Activated T-cell treated with anti-CD3 and anti-CD28 coated beads, Interleukin-2, amount 50 U/mL, for 24 hours (primary cell): ENCODE measurements around the gene NEK3.
A peak's percentile ranks its signal among the peaks of the same experiment; 100 is the strongest.
"Not testable (repeated sequence)": the region's sequence is repeated elsewhere in the genome, so short reads cannot be mapped to it uniquely, and the experiment has no call there.

ENCODE experiments used
- DNase-seq: peaks from one replicate; pipeline ENCODE4 v3.0.0-alpha.2; 2020
- H3K27ac Mint-ChIP-seq: 2 replicates; pipeline ENCODE4 v1.8.0; 2020; ENCODE audit warnings: mild to moderate bottlenecking, mixed read lengths
- H3K27me3 Mint-ChIP-seq: 2 replicates; pipeline ENCODE4 v1.8.0; 2020; ENCODE audit warnings: mixed read lengths
- H3K36me3 Mint-ChIP-seq: 2 replicates; pipeline ENCODE4 v1.8.0; 2020; ENCODE audit warnings: low read depth, mixed read lengths
- H3K4me1 Mint-ChIP-seq: 2 replicates; pipeline ENCODE4 v1.8.0; 2020; ENCODE audit warnings: low read depth, mixed read lengths
- H3K4me3 Mint-ChIP-seq: 2 replicates; pipeline ENCODE4 v1.8.0; 2020; ENCODE audit warnings: mild to moderate bottlenecking, moderate library complexity, mixed read lengths
- H3K9me3 Mint-ChIP-seq: 2 replicates; pipeline ENCODE4 v1.8.0; 2020; ENCODE audit warnings: mixed read lengths

Gene NEK3

GRCh38 chr13:52159159-52159982 is at the start of gene NEK3:
Gene NEK3, minus strand, starts transcription at chr13:52159597. Its CDS starts 3,406 bp downstream, at chr13:52156191.
- H3K9me3 Mint-ChIP-seq: peaks cover 3% of the 10 kb centered on the region
- peak; percentile 77 for DNase-seq
- H3K4me3 Mint-ChIP-seq: peak within 1 kb of the TSS; percentile 82
- peaks cover 39% of the 10 kb centered on the region for H3K4me1 Mint-ChIP-seq
- peaks cover 3% of the 10 kb centered on the region for H3K27me3 Mint-ChIP-seq
- H3K36me3 Mint-ChIP-seq: peaks cover 2% of the 10 kb centered on the region
- peak within 1 kb of the TSS; percentile 89 for H3K27ac Mint-ChIP-seq

GRCh38 chr13:52208384-52208783 is 49.0 kb upstream of the NEK3 start:
- not testable (repeated sequence) for DNase-seq, H3K9me3 Mint-ChIP-seq, H3K4me3 Mint-ChIP-seq, H3K36me3 Mint-ChIP-seq, H3K27ac Mint-ChIP-seq, H3K4me1 Mint-ChIP-seq
- peaks cover 14% of the 10 kb centered on the region for H3K27me3 Mint-ChIP-seq

- H3K9me3 Mint-ChIP-seq, H3K4me3 Mint-ChIP-seq, H3K27ac Mint-ChIP-seq, DNase-seq, H3K36me3 Mint-ChIP-seq, H3K4me1 Mint-ChIP-seq: not testable (repeated sequence)
- H3K27me3 Mint-ChIP-seq: peaks cover 14% of the 10 kb centered on the region
Measured at GRCh38 chr13:52207896-52208295, 48.5 kb upstream of the NEK3 start.

GRCh38 chr13:52207337-52207736 is 47.9 kb upstream of the NEK3 start:
- H3K4me3 Mint-ChIP-seq, DNase-seq, H3K9me3 Mint-ChIP-seq, H3K4me1 Mint-ChIP-seq, H3K36me3 Mint-ChIP-seq, H3K27ac Mint-ChIP-seq: not testable (repeated sequence)
- peaks cover 14% of the 10 kb centered on the region for H3K27me3 Mint-ChIP-seq

- not testable (repeated sequence) for DNase-seq, H3K36me3 Mint-ChIP-seq, H3K27ac Mint-ChIP-seq, H3K27me3 Mint-ChIP-seq, H3K9me3 Mint-ChIP-seq, H3K4me1 Mint-ChIP-seq, H3K4me3 Mint-ChIP-seq
Measured at GRCh38 chr13:52204546-52204945, 45.1 kb upstream of the NEK3 start.

- H3K27me3 Mint-ChIP-seq, H3K9me3 Mint-ChIP-seq, DNase-seq, H3K4me1 Mint-ChIP-seq, H3K36me3 Mint-ChIP-seq, H3K4me3 Mint-ChIP-seq, H3K27ac Mint-ChIP-seq: not testable (repeated sequence)
Measured at GRCh38 chr13:52203864-52204263, 44.5 kb upstream of the NEK3 start.

GRCh38 chr13:52202506-52202905 is 43.1 kb upstream of the NEK3 start:
- not testable (repeated sequence) for DNase-seq, H3K9me3 Mint-ChIP-seq, H3K4me1 Mint-ChIP-seq, H3K36me3 Mint-ChIP-seq, H3K4me3 Mint-ChIP-seq, H3K27ac Mint-ChIP-seq, H3K27me3 Mint-ChIP-seq

GRCh38 chr13:52201439-52202193 is 42.2 kb upstream of the NEK3 start:
- DNase-seq, H3K27ac Mint-ChIP-seq, H3K4me1 Mint-ChIP-seq, H3K4me3 Mint-ChIP-seq, H3K9me3 Mint-ChIP-seq, H3K36me3 Mint-ChIP-seq, H3K27me3 Mint-ChIP-seq: not testable (repeated sequence)

- Mint-ChIP-seq H3K4me3 (peak overlapping the region; percentile 93), H3K27ac (peak overlapping the region; percentile 97), H3K27me3 (no peaks in the 10 kb centered on the region), H3K36me3 (peaks cover 12% of the 10 kb centered on the region), H3K4me1 (peaks cover 39% of the 10 kb centered on the region), H3K9me3 (no peaks in the 10 kb centered on the region)
- DNase-seq: peak; percentile 78
Measured at GRCh38 chr13:52195401-52195837, 36.0 kb upstream of the NEK3 start.

GRCh38 chr13:52194184-52194868 is 34.9 kb upstream of the NEK3 start:
- Mint-ChIP-seq H3K4me1 (peaks cover 49% of the 10 kb centered on the region), H3K27me3 (no peaks in the 10 kb centered on the region), H3K9me3 (no peaks in the 10 kb centered on the region), H3K36me3 (peaks cover 23% of the 10 kb centered on the region), H3K4me3 (peak overlapping the region; percentile 93), H3K27ac (peak overlapping the region; percentile 97)
- peak; percentile 98 for DNase-seq

- not testable (repeated sequence) for H3K27me3 Mint-ChIP-seq, DNase-seq, H3K9me3 Mint-ChIP-seq
- Mint-ChIP-seq H3K4me3 (peak overlapping the region; percentile 93), H3K27ac (peak overlapping the region; percentile 97), H3K4me1 (peaks cover 52% of the 10 kb centered on the region), H3K36me3 (peaks cover 29% of the 10 kb centered on the region)
Measured at GRCh38 chr13:52193587-52194183, 34.3 kb upstream of the NEK3 start.

GRCh38 chr13:52187424-52188187 is 28.2 kb upstream of the NEK3 start:
- peaks cover 66% of the 10 kb centered on the region for H3K36me3 Mint-ChIP-seq
- H3K9me3 Mint-ChIP-seq, H3K27me3 Mint-ChIP-seq, DNase-seq, H3K4me3 Mint-ChIP-seq: not testable (repeated sequence)
- H3K27ac Mint-ChIP-seq: peak overlapping the region; percentile 77
- H3K4me1 Mint-ChIP-seq: peaks cover 50% of the 10 kb centered on the region

- Mint-ChIP-seq H3K9me3 (no peaks in the 10 kb centered on the region), H3K4me3 (no peak overlapping the region), H3K27me3 (no peaks in the 10 kb centered on the region), H3K4me1 (peaks cover 48% of the 10 kb centered on the region), H3K36me3 (peaks cover 72% of the 10 kb centered on the region), H3K27ac (peak overlapping the region; percentile 77)
- no peak for DNase-seq
Measured at GRCh38 chr13:52187029-52187423, 27.6 kb upstream of the NEK3 start.
